Measurements from ENCODE around the gene NGF.

NGF gene

GRCh38 chr1:115239148-115239422 is 99.0 kb downstream of the NGF start:
- no peak for DNase-seq (ENCODE audit: low read depth, low spot score)

GRCh38 chr1:115238336-115239147 is 99.5 kb downstream of the NGF start:
- no peak for DNase-seq (ENCODE audit: low read depth, low spot score)

GRCh38 chr1:115237507-115237906 is 100.5 kb downstream of the NGF start:
- DNase-seq (ENCODE audit: low read depth, low spot score): no peak

GRCh38 chr1:115237023-115237422 is 101.0 kb downstream of the NGF start:
- no peak for DNase-seq (ENCODE audit: low read depth, low spot score)

Measured in iPS DF 19.7 (cell line).